HG03060 (cell line): ENCODE measurements around the gene CPED1.
"Not testable (repeated sequence)": the region's sequence is repeated elsewhere in the genome, so short reads cannot be mapped to it uniquely, and the experiment has no call there.

Experiments used
- ATAC-seq: cut with Tn5 transposase; IDR thresholded peaks from one replicate; pipeline ENCODE4 v1.9.1; 2021; ENCODE audit warnings: low read depth, moderate number of reproducible peaks; ENCODE audit not compliant: unreplicated experiment

CPED1 gene

DNA sequence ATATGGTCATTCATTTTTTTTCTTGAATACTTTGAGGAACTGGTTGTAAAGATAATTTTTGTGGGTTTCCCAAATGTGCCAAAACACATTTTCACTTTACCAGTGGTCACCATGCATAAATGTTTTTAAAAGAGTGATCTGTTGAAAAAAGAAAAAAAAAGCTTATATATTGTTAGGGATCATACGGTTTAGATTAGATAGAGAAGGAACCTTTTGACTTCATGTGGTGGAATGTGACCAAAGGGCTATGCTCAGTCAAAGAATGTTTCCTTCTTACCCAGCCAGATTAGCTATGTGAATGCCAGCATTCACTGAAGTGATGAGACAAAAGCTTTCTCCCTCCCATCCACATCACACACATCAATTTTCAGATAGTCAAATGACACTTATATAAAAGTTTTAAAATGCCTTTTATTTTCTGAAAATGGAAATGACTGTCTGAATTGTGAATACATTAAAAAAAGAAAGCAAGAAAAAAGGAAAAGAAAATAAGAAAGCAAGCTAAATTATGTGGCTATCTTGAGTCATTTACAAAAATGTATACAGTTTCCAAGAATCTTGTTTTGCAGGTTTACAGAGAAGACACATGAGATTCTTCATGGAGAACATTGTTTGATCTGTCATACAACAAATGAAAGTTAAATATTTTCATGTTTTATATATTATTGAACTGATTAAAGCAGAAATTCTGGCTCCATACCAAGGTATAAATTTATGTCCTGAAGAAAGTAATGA lies 8.6 kb upstream of the CPED1 start:
- no peak for ATAC-seq

DNA sequence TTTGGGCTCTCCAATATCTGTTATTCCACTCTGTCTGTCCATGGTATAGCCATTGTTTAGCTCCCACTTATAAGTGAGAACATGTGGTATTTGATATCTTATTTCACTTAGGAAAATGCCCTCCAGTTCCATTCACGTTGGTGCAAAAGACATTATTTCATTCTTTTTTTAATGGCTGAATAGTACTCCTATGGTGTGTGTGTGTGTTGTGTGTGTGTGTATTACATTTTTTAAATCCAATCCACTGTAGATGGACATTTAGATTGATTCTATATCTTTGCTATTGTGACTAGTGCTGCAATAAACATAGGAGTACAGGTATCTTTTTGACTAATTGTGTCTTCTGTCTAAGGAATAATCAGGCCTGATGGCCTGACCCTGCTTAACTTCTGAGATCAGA lies 7.4 kb upstream of the CPED1 start:
- ATAC-seq = no peak

DNA sequence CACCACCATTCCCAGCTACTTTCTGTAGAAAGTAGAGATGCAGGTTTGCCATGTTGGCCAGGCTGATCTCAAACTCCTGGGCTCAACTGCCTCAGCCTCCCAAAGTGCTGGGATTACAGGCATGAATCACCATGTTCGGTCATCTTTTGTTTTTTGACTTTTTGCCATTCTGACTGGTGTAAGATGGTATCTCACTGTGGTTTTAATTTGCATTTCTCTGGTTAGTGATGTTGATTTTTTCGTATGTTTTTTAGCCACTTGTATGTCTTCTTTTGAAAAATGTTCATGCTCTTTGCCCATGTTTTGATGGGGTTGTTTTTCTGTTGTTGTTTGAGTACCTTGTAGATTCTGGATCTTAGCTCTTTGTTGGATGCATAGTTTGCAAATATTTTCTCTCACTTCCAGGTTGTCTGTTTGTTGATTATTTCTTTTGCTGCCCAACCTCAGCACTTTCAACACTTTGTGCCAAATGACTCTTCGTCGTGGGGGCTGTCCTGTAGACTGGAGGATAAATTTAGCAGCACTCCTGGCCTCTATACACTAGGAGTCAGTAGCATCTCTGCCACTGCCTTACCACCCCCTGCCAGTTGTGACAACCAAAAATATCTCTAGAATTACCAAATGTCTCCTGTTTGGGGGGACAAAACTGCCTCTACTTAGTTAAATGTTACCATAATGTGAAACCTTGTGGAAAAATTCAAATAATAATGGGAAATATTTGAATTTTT lies 6.5 kb upstream of the CPED1 start:
- ATAC-seq = no peak

DNA sequence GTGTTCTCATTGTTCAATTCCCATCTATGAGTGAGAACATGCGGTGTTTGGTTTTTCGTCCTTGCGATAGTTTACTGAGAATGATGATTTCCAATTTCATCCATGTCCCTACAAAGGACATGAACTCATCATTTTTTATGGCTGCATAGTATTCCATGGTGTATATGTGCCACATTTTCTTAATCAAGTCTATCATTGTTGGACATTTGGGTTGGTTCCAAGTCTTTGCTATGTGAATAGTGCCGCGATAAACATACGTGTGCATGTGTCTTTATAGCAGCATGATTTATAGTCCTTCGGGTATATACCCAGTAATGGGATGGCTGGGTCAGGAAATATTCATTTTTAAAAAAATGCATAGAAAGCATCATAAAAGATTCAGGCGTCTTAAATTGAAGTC lies 4.9 kb upstream of the CPED1 start:
- not testable (repeated sequence) for ATAC-seq

DNA sequence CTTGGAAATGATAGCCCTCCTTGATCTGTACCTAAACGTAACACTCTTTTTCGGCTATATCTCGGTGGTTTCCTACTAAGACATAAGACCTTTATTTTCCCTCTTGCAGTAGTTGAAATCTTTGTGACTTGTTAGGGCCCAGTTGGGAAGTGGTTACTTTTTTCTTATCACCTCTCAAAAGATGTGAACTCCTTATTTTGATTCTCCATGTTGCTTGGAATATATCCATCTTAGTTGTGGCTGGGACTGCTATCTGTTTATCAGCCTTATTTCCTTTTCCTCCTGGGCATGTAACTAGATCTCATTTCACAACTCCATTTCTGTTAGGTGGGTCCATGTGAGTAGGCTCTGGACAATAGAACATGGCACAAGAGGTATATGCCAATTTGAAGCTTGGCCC lies 4.1 kb upstream of the CPED1 start:
- ATAC-seq = no peak

DNA sequence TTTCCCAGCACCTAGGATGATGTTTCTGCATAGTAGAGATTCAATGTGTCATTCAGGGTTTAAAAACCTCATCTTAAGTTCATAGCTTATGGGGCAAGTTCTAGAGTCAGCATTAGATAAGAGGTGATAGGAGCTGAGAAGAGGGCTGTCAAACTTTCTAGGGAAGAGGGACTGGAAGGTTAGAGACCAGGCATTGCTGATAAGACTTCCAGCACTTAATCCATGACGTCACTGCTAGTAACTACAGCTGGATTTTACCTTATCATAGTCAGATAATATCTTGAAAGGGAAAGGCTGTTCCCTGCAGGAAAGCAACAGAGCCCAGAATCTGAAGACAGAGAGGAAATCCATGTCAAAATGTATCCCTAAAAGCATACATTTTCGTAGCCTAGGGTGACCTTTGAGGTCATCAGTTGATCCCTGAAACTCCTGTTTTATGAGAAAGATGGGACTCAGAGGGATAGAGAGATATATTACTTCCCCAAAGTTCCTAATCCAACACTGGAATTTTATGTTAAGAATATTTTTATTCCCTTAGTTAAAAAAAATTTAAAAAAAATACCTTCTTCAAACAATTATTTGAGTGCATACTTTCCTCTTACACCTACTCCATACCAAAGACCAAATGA lies 3.3 kb upstream of the CPED1 start:
- no peak for ATAC-seq

DNA sequence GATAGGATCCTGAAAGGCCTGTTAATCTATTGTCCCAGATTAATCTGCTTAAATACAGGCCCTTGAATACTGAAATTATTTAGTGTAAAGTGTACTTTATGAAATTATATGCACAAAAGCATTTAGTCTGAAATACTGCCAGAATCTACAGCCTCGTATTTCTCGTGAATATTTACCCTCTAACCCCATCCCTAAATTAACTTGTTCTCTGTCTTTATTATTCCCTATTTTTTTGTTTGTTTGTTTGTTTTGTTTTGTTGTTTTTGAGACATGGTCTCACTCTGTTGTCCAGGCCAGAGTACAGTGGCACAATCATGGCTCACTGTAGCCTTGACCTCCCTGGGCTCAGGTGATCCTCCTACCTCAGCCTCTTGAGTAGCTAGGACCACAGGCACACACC lies 2.7 kb upstream of the CPED1 start:
- no peak for ATAC-seq

DNA sequence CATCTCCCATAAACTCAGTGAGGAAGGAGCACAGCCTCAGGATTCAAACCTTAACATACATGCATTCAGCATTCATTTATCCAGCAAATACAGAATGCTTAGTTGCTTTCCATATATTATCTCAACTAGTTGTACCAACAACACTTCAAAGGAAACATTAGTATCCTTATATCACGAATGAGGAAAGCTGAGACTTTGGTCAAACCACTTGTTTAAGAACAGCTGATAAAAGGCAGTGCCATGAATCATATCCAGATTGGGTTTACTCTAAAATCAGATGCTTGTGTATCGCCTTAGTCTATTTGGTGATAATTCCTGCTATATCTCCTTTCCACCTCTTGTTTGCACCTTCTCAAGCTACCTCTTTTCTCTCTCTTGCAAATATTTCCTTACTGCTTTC lies 1.9 kb upstream of the CPED1 start:
- ATAC-seq = no peak

DNA sequence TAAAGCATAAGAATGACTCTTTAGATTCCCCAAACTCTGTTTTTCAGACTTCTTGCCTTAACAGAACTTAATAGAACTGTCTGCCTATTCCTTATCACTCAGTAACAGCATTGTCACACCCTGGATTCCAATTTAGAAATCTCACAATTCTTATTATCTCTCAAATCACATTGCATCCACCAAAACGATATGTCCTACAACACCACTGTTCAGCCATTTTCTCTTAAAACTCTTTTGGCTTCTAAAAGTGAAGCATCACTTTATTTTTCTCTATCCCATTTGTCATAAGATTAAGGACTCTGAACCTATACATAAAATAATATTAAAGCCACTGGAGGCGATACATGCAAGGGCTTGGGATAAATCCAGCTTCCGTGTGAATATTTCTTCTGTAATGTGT lies 1.2 kb upstream of the CPED1 start:
- ATAC-seq = no peak

DNA sequence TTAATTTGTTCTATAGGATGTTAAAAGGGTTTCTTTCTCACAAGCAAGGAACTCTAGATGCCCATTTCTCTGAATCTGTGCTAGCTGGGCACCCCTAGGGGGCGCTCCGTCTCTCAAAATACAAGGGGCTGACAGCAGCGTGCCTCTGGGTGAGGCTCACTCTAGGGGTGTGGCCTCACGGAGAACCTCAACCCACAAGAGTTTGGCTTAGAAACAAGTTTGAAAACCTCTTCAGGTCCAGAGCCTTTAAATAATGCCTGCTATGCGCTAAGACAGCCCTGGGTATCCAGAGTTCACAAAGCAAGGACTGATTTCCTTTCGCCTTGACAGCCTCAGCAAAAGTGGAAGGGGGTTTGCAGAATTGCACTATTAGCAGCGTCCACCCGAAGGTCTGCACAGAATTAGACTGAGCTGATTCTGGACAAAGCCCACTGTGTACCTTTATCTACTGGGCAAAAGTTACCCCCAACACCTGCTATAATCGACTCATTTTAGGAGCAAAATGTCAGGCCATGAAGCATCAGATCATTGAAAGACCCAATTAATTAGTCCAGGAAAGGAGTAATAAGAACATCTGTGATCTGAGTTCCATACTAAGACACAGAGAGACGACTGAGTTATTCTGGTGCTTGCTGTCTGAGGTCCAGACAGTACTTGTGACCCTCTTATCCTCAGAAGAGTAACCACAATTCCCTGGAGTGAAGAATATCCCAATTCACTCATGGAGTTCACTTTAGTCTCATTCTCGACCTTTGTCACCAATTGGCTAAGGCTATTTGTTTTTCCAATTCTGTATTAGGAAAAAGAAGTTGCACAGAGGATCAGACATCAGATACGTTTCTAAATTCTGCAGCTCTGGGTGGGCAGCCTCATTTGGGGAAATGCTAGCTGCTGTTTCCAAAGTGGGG lies 574 bp upstream of the CPED1 start:
- peak; percentile 96 for ATAC-seq

DNA sequence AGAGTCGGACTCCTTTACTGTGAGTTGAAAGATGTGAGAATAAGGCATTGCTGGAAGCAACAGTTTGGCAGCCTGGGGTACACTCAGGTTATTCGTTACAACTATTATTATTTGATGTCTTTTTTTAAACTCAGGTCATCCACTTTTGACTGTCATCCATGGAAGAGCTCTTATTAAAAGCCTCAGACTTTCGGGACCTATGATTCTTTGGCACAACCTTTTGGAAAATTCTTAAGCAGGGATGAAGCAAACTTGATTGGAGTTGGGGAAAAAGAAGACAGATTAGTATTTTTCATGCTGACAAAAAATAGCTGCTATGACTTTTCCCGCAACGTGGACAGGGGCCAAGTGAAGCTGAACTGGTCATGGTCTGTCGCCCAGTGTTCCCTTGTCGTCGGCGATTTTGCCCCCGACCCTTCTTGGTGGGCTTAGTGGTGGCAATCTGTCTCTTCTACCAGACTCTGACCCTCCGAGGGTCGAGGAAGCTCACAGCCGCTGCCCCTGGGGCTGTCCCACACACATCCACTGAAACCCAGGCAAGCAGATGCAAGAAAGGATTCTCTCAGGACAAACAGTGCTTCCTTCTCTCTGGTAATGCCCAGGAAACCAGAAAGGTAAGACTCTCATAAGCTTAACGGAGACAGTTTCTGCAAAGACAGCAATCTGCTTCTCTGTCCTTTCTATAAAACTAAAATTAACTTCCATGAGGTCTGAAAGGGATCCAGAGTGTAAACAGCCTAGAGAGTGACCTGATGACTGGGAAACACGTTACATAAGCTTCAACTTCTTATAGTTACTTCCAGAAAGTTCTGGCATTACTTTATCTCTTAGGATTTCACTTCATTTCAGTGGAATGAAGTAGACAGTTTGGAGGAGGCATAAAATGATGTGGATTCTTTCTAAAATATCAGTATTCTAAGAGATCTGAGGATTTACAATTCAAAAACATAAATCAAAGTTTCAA lies 1.0 kb downstream of the CPED1 start:
- no peak for ATAC-seq

DNA sequence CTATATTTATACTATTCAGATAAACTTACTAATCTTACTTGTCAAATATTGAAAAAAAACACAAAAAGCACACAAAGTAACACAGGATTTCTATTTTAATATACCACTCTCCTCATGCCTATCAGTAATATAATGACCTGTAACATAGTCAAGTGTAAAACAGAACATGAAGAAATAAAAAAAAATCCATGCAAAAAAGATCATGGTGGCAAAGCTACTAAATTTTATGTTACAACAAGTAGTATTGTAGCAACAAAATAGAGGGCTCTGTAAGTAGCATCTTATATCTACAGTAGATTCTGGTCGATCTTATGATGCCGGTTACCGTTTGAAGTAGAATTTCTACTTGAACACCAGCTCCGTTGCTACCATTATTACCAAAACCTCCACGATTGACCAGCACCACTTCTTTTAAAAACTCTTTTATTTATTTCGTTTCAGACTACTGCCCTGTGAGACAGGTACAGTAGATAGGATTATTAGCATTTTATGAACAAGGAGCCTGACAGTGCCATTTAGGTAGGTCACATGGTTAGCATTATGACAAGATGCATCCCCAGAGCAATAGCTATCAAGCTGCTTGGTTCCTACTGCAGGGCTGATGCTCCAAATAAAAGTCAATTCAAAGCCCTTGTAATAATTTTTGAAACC lies 2.1 kb downstream of the CPED1 start:
- no peak for ATAC-seq

DNA sequence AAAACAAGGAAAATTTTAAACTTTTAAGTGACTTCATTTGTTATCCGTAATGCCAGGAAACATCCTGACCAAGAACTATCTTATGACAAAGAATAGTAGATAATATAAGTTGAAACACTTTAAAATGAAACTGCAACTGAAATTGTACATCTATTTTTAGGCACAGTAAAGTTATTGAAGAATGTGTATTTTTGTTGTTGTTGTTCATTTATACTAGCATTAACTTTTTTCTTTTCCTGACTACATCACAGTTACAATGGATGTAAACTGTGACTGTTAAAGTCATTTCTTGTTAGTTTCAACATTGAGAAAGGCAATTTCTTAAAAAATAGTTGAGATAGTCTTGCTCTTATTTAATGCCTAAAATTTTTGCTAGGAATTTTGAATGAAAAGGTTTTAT lies 2.6 kb downstream of the CPED1 start:
- no peak for ATAC-seq

DNA sequence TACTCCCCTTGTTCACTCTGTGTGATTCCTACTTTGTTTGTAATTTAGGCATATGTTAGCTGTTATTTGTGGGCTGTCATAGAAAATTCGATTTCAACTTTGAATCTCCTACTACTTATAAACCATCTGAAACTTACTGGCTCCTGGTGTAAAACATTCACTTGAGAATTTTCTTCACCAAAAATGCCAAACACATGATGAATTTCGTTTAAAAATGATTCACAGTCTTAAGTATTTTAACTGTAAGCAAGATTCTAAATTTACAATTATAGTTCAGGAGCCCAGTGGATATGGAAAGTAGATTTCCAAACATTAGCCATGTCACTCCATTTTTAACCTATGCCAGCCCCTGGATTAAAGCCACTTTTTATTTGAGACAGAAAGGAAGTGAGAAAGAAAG lies 3.1 kb downstream of the CPED1 start:
- no peak for ATAC-seq

DNA sequence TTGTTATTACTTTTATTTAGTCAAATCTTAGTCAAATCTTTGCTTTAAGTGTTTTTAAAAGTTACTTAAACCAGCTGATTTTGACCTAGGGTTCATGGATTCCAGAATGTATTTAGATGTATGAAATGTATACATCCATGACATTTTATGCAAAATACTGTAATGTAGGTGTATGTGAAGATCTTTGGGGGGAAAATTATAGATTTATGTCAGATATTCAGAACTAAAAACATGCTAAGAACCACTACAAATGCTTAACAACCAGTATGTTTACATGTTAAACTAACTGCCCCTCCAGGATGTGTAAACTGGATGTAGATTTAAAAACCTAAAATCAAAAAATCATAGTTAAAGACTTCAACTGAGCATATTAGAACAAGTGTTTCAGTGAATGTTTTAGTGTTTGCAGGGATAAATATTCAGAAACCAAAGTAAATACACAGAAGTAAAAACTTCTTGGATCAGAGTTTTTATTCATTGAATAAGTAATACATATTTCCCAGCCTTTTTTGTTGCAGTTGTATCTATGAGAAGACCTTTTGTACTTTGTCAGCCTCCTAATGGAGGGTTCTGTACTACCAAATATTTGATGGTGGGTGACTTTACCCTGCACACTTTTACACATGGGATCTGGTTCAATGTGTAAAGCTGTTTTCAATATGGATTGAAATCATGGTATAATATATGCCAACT lies 3.9 kb downstream of the CPED1 start:
- no peak for ATAC-seq

DNA sequence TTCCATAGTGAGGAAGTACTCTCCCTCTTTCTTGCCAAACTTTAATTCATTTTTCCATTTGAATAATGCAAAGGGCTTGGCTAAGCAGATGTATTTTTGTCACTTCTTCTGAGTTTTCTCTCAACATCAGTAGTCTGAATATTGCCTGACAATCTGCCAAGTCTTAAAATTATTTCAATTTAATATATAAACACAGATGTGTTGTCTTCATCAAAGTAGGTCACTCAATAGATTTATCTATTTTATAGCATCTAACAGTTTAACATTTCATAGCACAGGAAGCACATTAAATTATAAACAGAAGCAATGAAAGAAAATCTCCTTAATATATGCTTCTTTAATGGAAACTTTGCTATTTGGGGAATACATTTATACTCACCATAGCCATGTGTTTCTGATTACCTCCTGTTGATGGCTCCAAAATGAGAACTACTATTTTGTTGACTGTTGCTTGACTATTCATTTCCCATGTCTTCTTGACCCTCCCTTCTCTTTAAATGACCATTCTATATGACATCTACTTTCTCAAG lies 4.5 kb downstream of the CPED1 start:
- ATAC-seq = no peak

DNA sequence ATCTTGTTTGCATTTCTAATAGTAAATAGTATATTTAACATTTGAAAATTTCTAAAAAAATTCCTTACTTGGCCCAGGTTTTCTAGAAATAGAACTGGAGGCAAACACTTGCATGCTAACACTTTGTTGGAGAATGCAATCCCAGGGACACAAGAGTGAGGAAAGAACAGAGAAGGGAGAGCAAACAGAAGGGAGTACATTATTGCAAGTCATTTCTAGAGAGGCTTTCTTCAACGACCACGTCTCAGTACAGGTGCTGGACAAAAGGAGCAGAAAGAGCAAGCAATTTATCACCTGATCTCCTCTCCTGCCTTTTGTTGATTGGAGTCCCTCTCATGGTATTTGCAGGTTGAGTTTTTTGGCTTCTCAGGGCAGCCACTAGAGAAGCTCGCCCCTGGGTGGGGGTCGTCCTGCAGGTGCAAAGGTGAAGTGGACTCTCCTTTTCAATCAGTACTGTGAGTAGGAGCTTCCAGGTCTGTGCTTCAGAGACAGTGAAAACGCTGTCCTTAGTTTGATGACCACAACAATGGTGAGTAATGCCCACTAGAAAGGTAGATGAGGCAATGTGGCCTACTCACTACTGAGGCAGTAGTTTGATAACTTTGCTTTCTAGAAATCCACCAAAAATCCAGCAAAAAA lies 5.2 kb downstream of the CPED1 start:
- ATAC-seq = no peak
